Measurements from ENCODE around the gene PIAS2.

GRCh38 chr18:46754661-46755292, 162.5 kb downstream of the PIAS2 start:
- TF ChIP-seq, protein P1, sequence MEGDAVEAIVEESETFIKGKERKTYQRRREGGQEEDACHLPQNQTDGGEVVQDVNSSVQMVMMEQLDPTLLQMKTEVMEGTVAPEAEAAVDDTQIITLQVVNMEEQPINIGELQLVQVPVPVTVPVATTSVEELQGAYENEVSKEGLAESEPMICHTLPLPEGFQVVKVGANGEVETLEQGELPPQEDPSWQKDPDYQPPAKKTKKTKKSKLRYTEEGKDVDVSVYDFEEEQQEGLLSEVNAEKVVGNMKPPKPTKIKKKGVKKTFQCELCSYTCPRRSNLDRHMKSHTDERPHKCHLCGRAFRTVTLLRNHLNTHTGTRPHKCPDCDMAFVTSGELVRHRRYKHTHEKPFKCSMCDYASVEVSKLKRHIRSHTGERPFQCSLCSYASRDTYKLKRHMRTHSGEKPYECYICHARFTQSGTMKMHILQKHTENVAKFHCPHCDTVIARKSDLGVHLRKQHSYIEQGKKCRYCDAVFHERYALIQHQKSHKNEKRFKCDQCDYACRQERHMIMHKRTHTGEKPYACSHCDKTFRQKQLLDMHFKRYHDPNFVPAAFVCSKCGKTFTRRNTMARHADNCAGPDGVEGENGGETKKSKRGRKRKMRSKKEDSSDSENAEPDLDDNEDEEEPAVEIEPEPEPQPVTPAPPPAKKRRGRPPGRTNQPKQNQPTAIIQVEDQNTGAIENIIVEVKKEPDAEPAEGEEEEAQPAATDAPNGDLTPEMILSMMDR (conservative IDR thresholded peaks at IDR 0.05; ENCODE audit: low read depth, low read length), result no peak
- no peak for TF ChIP-seq EZH2 (IDR thresholded peaks at IDR 0.05; ENCODE audit: borderline replicate concordance, low read depth, low read length, poor library complexity, severe bottlenecking)
